Brain microvascular endothelial cell (primary cell): Measurements from ENCODE around the gene BACH2.

ENCODE experiments used
- DNase-seq: peaks from one replicate; pipeline ENCODE4 v3.0.0-alpha.2; 2020
- H3K27ac ChIP-seq: fragments of 250-450 bp; sonication (Bioruptor Pico); 2 replicates; pipeline ENCODE4 v1.5.1; 2020; ENCODE audit warnings: mild to moderate bottlenecking, moderate library complexity
- H3K27me3 ChIP-seq: fragments of 250-450 bp; sonication (Bioruptor Pico); replicated peaks from 2 replicates; pipeline ENCODE4 v1.5.1; 2020; ENCODE audit warnings: mild to moderate bottlenecking
- H3K36me3 ChIP-seq: fragments of 250-450 bp; sonication (Bioruptor Pico); replicated peaks from 2 replicates; pipeline ENCODE4 v1.5.1; 2020; ENCODE audit warnings: mild to moderate bottlenecking
- H3K4me3 ChIP-seq: 2 replicates; pipeline ENCODE4 v1.5.1; 2011; ENCODE audit warnings: low read depth, mild to moderate bottlenecking, control low read depth, low read length, moderate library complexity
- CTCF ChIP-seq: IDR thresholded peaks from 2 replicates; pipeline ENCODE4 v1.5.1; 2011; ENCODE audit warnings: low read depth, mild to moderate bottlenecking, moderate library complexity, low read length, control low read depth, inconsistent platforms; ENCODE audit errors: missing control alignments
- in situ Hi-C: cut with HindIII; loops from 2 replicates; pipeline ENCODE4 v1.10.0; 2017; ENCODE audit warnings: low sequenced_read_pairs, low pct_ligation_motif_present

BACH2 gene

GRCh38 chr6:90151576-90152422, 144.8 kb downstream of the BACH2 start:
- H3K27me3 ChIP-seq = no peaks in the 10 kb centered on the region
- no peak for TF ChIP-seq CTCF
- no peak for DNase-seq
- in situ Hi-C loops = no loop called here
- H3K4me3 ChIP-seq = no peak overlapping the region
- H3K36me3 ChIP-seq = no peaks in the 10 kb centered on the region
- no peak overlapping the region for H3K27ac ChIP-seq

- in situ Hi-C loops = no loop called here
- no peak for TF ChIP-seq CTCF
- Histone ChIP-seq H3K27me3 (no peaks in the 10 kb centered on the region), H3K36me3 (no peaks in the 10 kb centered on the region), H3K4me3 (no peak overlapping the region), H3K27ac (no peak overlapping the region)
- no peak for DNase-seq
Observed at GRCh38 chr6:90149280-90149679, 147.4 kb downstream of the BACH2 start.

GRCh38 chr6:90148867-90149266, 147.8 kb downstream of the BACH2 start:
- TF ChIP-seq CTCF = no peak
- no peak for DNase-seq
- Histone ChIP-seq H3K4me3 (no peak overlapping the region), H3K27me3 (no peaks in the 10 kb centered on the region), H3K36me3 (no peaks in the 10 kb centered on the region), H3K27ac (no peak overlapping the region)
- in situ Hi-C loops = no loop called here

- Histone ChIP-seq H3K36me3 (no peaks in the 10 kb centered on the region), H3K4me3 (no peak overlapping the region), H3K27ac (no peak overlapping the region), H3K27me3 (no peaks in the 10 kb centered on the region)
- in situ Hi-C loops = no loop called here
- no peak for TF ChIP-seq CTCF
- DNase-seq = no peak
Observed at GRCh38 chr6:90146921-90147649, 149.6 kb downstream of the BACH2 start.

- H3K27ac ChIP-seq = no peak overlapping the region
- H3K27me3 ChIP-seq = no peaks in the 10 kb centered on the region
- in situ Hi-C loops = no loop called here
Observed at GRCh38 chr6:90146024-90146423, 150.6 kb downstream of the BACH2 start.

More at GRCh38 chr6:90146024-90146423, 150.6 kb downstream of the BACH2 start:
- no peak for DNase-seq
- H3K36me3 ChIP-seq = no peaks in the 10 kb centered on the region
- H3K4me3 ChIP-seq = no peak overlapping the region
- no peak for TF ChIP-seq CTCF
